ENCODE results near the gene ZNF543. TPM values are rescaled to one million over a fixed set of nuclear protein-coding genes. Genes with fewer than 3 reads are reported as not detected.
A peak's percentile ranks its signal among the peaks of the same experiment; 100 is the strongest.

Gene ZNF543
- polyA plus RNA-seq, 1 of the 3 experiments (the other 2 are of a cell fraction) = 1.2 TPM

GRCh38 chr19:57362997-57363687 is 42.9 kb downstream of the ZNF543 start, which contains the start of the genes TRAPPC2B and ZNF547 (continued):
- TF ChIP-seq SIN3A (IDR thresholded peaks at IDR 0.05; ENCODE audit: borderline replicate concordance, low read depth, low read length) (peak; percentile 83), YY1 (IDR thresholded peaks at IDR 0.05; ENCODE audit: low read depth) (peak; percentile 83), RXRA (IDR thresholded peaks at IDR 0.05; ENCODE audit: borderline replicate concordance, low read depth) (no peak), GABPA (IDR thresholded peaks at IDR 0.05; ENCODE audit: low read depth) (peak; percentile 97), USF2 (IDR thresholded peaks at IDR 0.05; ENCODE audit: borderline replicate concordance, low read depth, low read length) (no peak), FOXM1 (IDR thresholded peaks at IDR 0.05; ENCODE audit: low read depth) (no peak), POLR2AphosphoS5 (IDR thresholded peaks at IDR 0.05; ENCODE audit: low read depth, low read length) (peak; percentile 84), JUND (IDR thresholded peaks at IDR 0.05) (no peak), TAF1 (IDR thresholded peaks at IDR 0.05; ENCODE audit: borderline replicate concordance, low read depth, low read length) (peak; percentile 83), TCF12 (IDR thresholded peaks at IDR 0.05) (no peak), RCOR1 (IDR thresholded peaks at IDR 0.05; ENCODE audit: low read length) (no peak), MEF2A (IDR thresholded peaks at IDR 0.05; ENCODE audit: borderline replicate concordance, low read depth) (no peak), ELF1 (IDR thresholded peaks at IDR 0.05) (peak; percentile 90)

- Histone ChIP-seq H3K4me1 (ENCODE audit: control insufficient read depth in 1 of 2, insufficient read depth in 2 of 2, low read depth in 1 of 2, low read length in 1 of 2) (peaks cover 0 to 6% of the 10 kb centered on the region in 2 experiments; a peak in 2 of 4 replicates), H3K79me2 (ENCODE audit: insufficient read depth) (peaks cover 34% of the 10 kb centered on the region), H3K27me3 (ENCODE audit: insufficient read depth) (no peaks in the 10 kb centered on the region), H3K4me2 (peak overlapping the region; percentile 97), H3K36me3 (replicated peaks in 1 of 2; ENCODE audit: control insufficient read depth in 1 of 2, insufficient read depth in 2 of 2, low read length in 1 of 2) (peaks cover 9 to 12% of the 10 kb centered on the region in 2 experiments), H4K20me1 (ENCODE audit: insufficient read depth) (no peaks in the 10 kb centered on the region), H3K4me3 (ENCODE audit: low read depth in 2 of 2, low read length in 1 of 2) (peak overlapping the region; percentile 63 to 84), H3K9me3 (no peaks in the 10 kb centered on the region), H2AFZ (ENCODE audit: low read depth) (peak overlapping the region; percentile 81; the same call in 1 of the 2 replicates), H3K9ac (peak overlapping the region; percentile 78), H3K27ac (ENCODE audit: low read depth in 2 of 2, low read length in 1 of 2) (peak overlapping the region; percentile 53 to 65; a peak in 2 of 4 replicates), H3F3A (replicated peaks; ENCODE audit: insufficient read depth) (peaks cover 11% of the 10 kb centered on the region), H3K9me2 (no peaks in the 10 kb centered on the region)
- TF ChIP-seq CHD2 (IDR thresholded peaks at IDR 0.05; ENCODE audit: low read length, partially characterized antibody) (no peak), USF2 (IDR thresholded peaks at IDR 0.05; ENCODE audit: borderline replicate concordance, low read depth, low read length) (no peak), RAD21 (IDR thresholded peaks at IDR 0.05; ENCODE audit: low read length) (no peak), CTCF (IDR thresholded peaks at IDR 0.05) (no peak), TEAD4 (IDR thresholded peaks at IDR 0.05; ENCODE audit: borderline replicate concordance, insufficient read depth) (no peak), IRF3 (IDR thresholded peaks at IDR 0.05; ENCODE audit: low read depth, low read length) (no peak), POLR2AphosphoS5 (IDR thresholded peaks at IDR 0.05; ENCODE audit: low read depth, low read length) (no peak), GATA2 (CRISPR knock-in tag; IDR thresholded peaks at IDR 0.05) (no peak), ELF1 (IDR thresholded peaks at IDR 0.05) (no peak), FOXM1 (IDR thresholded peaks at IDR 0.05; ENCODE audit: low read depth) (no peak)
- CTCF ChIA-PET = interaction anchor here (1.0 to 1.3 kb wide), 2 partner anchors 13 to 1150 kb away, joined by 3 read pairs; partner anchors contain the start of gene ZNF304
- 3% methylated on average over 10 of the region's 18 CpGs for WGBS (ENCODE audit: low lambda C conversion rate)
- POLR2A ChIA-PET = interaction anchor here (0.9 to 1.4 kb wide), 2 partner anchors 26 to 71 kb away, joined by 3 to 5 read pairs; partner anchors contain the start of genes ZNF548 and ZNF749
- no peak for DNase-seq
Measured at GRCh38 chr19:57363688-57364181, 43.5 kb downstream of the ZNF543 start.

Data from SK-N-SH (cell line).